Measurements from ENCODE around the gene SHE. TPM values are rescaled to one million over a fixed set of nuclear protein-coding genes. Genes with fewer than 3 reads are reported as not detected.

The SHE gene
- total RNA-seq, 4 donors from 2014 or later: 4.0 to 8.0 (median 6.1) TPM

DNA sequence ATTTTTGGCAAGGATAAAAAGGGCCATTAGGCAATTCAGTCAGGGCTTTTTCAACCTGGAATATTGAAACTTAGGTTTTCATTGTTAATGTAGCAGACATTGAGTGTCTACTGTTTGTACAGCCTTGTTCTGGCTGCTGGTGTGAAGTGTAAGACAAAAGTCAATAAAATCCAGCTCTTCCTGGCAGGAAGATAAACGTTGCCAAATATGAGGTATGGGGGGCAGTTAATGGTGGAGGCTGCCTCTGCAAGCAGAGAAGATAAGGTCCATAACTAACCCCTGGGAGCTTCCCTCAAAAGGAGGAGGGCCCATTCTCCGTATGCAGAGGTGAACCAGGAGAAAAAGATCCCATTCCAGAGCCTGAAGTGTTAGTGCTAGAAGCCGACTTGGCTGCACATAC, 19.5 kb upstream of the SHE start:
- no peak for DNase-seq (ENCODE audit: low spot score in 2 of 2)
- intact Hi-C loops (cut with DNase I; ENCODE audit: low total_unique reads): no loop called here
- no peak overlapping the region for H3K4me3 ChIP-seq (ENCODE audit: low read depth, poor library complexity, severe bottlenecking)
- 53 to 67% methylated on average over 3 of the region's 3 CpGs for WGBS, 2 donors
- TF ChIP-seq, protein P1, sequence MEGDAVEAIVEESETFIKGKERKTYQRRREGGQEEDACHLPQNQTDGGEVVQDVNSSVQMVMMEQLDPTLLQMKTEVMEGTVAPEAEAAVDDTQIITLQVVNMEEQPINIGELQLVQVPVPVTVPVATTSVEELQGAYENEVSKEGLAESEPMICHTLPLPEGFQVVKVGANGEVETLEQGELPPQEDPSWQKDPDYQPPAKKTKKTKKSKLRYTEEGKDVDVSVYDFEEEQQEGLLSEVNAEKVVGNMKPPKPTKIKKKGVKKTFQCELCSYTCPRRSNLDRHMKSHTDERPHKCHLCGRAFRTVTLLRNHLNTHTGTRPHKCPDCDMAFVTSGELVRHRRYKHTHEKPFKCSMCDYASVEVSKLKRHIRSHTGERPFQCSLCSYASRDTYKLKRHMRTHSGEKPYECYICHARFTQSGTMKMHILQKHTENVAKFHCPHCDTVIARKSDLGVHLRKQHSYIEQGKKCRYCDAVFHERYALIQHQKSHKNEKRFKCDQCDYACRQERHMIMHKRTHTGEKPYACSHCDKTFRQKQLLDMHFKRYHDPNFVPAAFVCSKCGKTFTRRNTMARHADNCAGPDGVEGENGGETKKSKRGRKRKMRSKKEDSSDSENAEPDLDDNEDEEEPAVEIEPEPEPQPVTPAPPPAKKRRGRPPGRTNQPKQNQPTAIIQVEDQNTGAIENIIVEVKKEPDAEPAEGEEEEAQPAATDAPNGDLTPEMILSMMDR (IDR thresholded peaks at IDR 0.05): no peak
- TF ChIP-seq POLR2A (IDR thresholded peaks at IDR 0.05): no peak

DNA sequence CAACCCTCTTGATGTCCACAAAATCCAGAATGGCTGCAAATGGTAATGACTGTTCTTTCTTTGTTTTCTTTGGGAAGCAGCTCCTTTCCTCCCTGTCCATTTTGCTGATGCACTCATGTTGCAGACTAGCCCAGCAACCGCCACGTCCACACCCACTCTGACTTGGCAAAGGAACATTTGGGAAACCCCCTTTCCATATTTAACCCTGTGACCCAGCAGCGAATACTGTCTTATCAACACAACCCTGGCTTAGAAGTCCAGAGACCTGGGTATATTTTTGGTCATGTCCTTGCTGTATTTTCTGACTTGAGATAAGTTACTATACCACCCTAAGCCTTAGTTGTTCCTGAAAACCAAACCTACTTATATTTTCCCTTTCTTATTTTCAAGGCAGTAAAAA, 18.1 kb upstream of the SHE start:
- DNase-seq (ENCODE audit: low spot score in 2 of 2): no peak
- intact Hi-C loops (cut with DNase I; ENCODE audit: low total_unique reads): no loop called here
- no peak overlapping the region for H3K4me3 ChIP-seq (ENCODE audit: low read depth, poor library complexity, severe bottlenecking)
- TF ChIP-seq, protein P1 (IDR thresholded peaks at IDR 0.05): no peak
- TF ChIP-seq POLR2A (IDR thresholded peaks at IDR 0.05): no peak
- 15 to 20% methylated on average over 3 of the region's 3 CpGs for WGBS, 2 donors

DNA sequence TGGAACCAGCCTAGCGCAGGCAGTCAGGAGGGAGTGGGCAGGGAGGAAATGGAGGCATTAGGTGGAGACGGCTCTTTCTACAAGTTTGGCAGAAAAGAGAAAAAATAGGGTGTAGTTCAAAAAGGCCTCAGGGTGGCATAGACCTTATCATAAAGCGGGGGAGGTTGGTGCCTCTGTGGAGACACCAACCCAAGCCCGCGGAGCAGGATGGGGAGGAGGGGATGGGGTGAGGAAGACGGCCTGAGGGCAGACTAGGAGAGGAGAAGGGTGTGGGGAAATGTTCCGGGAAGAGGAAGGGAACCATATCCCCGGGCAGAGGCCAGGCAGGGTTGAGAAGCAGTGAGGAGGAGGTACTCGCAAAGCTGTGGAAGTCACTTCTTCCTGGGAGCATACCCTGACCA, 17.4 kb upstream of the SHE start:
- no peak for TF ChIP-seq POLR2A (IDR thresholded peaks at IDR 0.05)
- TF ChIP-seq, protein P1 (IDR thresholded peaks at IDR 0.05): no peak
- H3K4me3 ChIP-seq (ENCODE audit: low read depth, poor library complexity, severe bottlenecking): no peak overlapping the region
- 38 to 44% methylated on average over 9 of the region's 9 CpGs for WGBS, 2 donors
- intact Hi-C loops (cut with DNase I; ENCODE audit: low total_unique reads): no loop called here
- DNase-seq (ENCODE audit: low spot score in 2 of 2): no peak

DNA sequence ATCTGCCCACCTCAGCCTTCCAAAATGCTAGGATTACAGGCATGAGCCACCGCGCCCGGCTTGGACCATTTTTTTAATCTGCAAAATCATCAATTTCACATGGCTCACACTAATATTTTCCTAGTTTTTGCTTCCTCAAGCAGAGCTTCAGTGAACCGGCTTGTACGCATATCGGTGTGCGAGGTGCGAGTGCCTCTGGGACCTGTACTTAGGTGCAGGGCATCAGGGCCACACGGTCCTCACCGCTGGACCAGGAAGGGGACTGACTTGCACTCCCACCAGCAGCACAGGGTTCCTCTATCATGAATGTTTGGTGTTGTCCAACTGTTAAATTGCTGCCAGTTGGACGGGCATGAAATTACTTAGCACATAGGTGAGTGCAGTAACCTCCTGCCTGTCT, 15.4 kb upstream of the SHE start:
- no peak overlapping the region for H3K4me3 ChIP-seq (ENCODE audit: low read depth, poor library complexity, severe bottlenecking)
- intact Hi-C loops (cut with DNase I; ENCODE audit: low total_unique reads): no loop called here
- TF ChIP-seq, protein P1 (IDR thresholded peaks at IDR 0.05): no peak
- no peak for TF ChIP-seq POLR2A (IDR thresholded peaks at IDR 0.05)
- WGBS, 2 donors: 96 to 99% methylated on average over 11 of the region's 11 CpGs
- no peak for DNase-seq (ENCODE audit: low spot score in 2 of 2)

DNA sequence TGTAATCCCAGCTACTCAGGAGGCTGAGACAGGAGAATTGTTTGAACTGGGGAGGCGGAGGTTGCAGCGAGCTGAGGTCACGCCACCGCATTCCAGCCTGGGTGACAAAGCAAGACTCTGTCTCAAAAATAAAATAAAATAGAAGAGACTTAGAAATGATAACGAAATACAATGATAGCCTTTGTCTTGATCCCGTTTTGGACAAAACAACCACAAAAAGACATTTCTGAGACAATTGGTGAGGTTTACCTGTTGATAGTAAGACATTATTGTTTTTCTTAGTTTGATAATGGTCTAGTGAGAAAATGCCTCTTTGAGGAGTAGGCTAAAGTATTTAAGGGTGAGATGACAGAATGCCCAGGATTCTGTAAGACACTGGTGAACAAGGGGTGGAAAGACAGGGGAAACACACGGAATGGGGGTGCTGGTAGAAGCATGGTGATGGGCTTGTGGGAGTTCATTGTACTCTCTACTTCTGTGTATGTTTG, 11.9 kb upstream of the SHE start:
- DNase-seq (ENCODE audit: low spot score in 2 of 2): no peak
- intact Hi-C loops (cut with DNase I; ENCODE audit: low total_unique reads): no loop called here
- no peak overlapping the region for H3K4me3 ChIP-seq (ENCODE audit: low read depth, poor library complexity, severe bottlenecking)
- WGBS, 2 donors: 87 to 90% methylated on average over 7 of the region's 7 CpGs
- TF ChIP-seq, protein P1 (IDR thresholded peaks at IDR 0.05): no peak
- no peak for TF ChIP-seq POLR2A (IDR thresholded peaks at IDR 0.05)

DNA sequence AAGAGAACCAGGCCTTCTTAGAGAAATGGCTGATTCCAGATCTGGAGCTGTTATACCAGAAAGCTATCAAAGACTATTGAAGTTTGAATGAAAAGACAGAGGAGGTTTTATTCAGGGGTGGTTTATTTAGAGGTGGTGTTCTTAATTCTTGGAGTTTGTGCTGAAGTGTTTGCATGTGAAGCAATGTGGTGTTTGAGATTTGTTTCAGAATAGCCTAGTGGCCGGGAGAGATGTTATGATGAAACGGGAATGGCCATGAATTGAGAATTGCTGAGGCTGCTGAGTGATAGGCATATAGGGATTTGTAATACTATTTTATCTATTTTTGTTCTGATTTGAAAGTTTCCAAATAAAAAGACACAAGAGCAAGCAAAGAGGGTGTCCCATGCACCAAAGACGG, 10.5 kb upstream of the SHE start:
- 89 to 95% methylated on average over 3 of the region's 3 CpGs for WGBS, 2 donors
- intact Hi-C loops (cut with DNase I; ENCODE audit: low total_unique reads): no loop called here
- DNase-seq (ENCODE audit: low spot score in 2 of 2): no peak
- no peak for TF ChIP-seq POLR2A (IDR thresholded peaks at IDR 0.05)
- TF ChIP-seq, protein P1 (IDR thresholded peaks at IDR 0.05): no peak
- H3K4me3 ChIP-seq (ENCODE audit: low read depth, poor library complexity, severe bottlenecking): no peak overlapping the region
